ENCODE results near the gene UBTD2. TPM values are rescaled to one million over a fixed set of nuclear protein-coding genes. Genes with fewer than 3 reads are reported as not detected.

Gene UBTD2
- polyA plus RNA-seq, 1 donor (not counting 4 experiments of a cell fraction or from before 2014, with no cell fraction given), result 16.2 TPM

- no peak overlapping the region for H3K27ac ChIP-seq (ENCODE audit: control insufficient read depth, insufficient read depth, low read length)
- H3K9ac ChIP-seq (ENCODE audit: control insufficient read depth, extremely low read depth, insufficient read depth, low read length), result no peak overlapping the region
- no peaks in the 10 kb centered on the region for H3K36me3 ChIP-seq (ENCODE audit: control insufficient read depth in 2 of 2, extremely low read depth in 1 of 2, insufficient read depth in 2 of 2, low read length in 2 of 2)
- no peak for TF ChIP-seq CTCF (optimal IDR thresholded peaks at IDR 0.05 in 1 of 3, IDR thresholded peaks at IDR 0.05 in 1 of 3, conservative IDR thresholded peaks at IDR 0.05 in 1 of 3; ENCODE audit: extremely low read depth in 1 of 3, insufficient read depth in 2 of 3, low read length in 3 of 3)
- TF ChIP-seq EZH2 (IDR thresholded peaks at IDR 0.05; ENCODE audit: low read length), result no peak
- H3K9me1 ChIP-seq (ENCODE audit: control insufficient read depth, extremely low read depth, insufficient read depth, low read length), result no peaks in the 10 kb centered on the region
- no peaks in the 10 kb centered on the region for H3K4me1 ChIP-seq (ENCODE audit: control insufficient read depth, extremely low read depth, insufficient read depth, low read length)
- H3K79me2 ChIP-seq (ENCODE audit: control insufficient read depth, insufficient read depth, low read length), result no peaks in the 10 kb centered on the region
- H3K27me3 ChIP-seq (ENCODE audit: control insufficient read depth, extremely low read depth, insufficient read depth, low read length), result no peaks in the 10 kb centered on the region
- dilution Hi-C loops (cut with MboI; ENCODE audit: extremely low pct_ligation_motif_present, low sequenced_read_pairs), result no loop called here
- FAIRE-seq, result no peak
- no peaks in the 10 kb centered on the region for H3K9me3 ChIP-seq (ENCODE audit: control insufficient read depth, low read depth, low read length)
- H4K20me1 ChIP-seq (ENCODE audit: control insufficient read depth, extremely low read depth, insufficient read depth, low read length), result no peaks in the 10 kb centered on the region
- no peak overlapping the region for H3K4me2 ChIP-seq (ENCODE audit: control insufficient read depth, extremely low read depth, insufficient read depth, low read depth, low read length)
- no peak for DNase-seq (ENCODE audit: low read depth, low spot score)
- no peak overlapping the region for H3K4me3 ChIP-seq (ENCODE audit: control insufficient read depth in 2 of 3, extremely low read depth in 1 of 3, insufficient read depth in 2 of 3, low read depth in 1 of 3, low read length in 3 of 3)
- H2AFZ ChIP-seq (ENCODE audit: control insufficient read depth, low read length), result no peak overlapping the region
These were observed 11.3 kb upstream of the UBTD2 start for GRCh38 chr5:172294831-172295230.

GRCh38 chr5:172293745-172294342 is 10.3 kb upstream of the UBTD2 start:
- TF ChIP-seq EZH2 (IDR thresholded peaks at IDR 0.05; ENCODE audit: low read length), result no peak
- no peak for TF ChIP-seq CTCF (optimal IDR thresholded peaks at IDR 0.05 in 1 of 3, IDR thresholded peaks at IDR 0.05 in 1 of 3, conservative IDR thresholded peaks at IDR 0.05 in 1 of 3; ENCODE audit: extremely low read depth in 1 of 3, insufficient read depth in 2 of 3, low read length in 3 of 3)
- Histone ChIP-seq H3K4me1 (ENCODE audit: control insufficient read depth, extremely low read depth, insufficient read depth, low read length) (no peaks in the 10 kb centered on the region), H3K36me3 (ENCODE audit: control insufficient read depth in 2 of 2, extremely low read depth in 1 of 2, insufficient read depth in 2 of 2, low read length in 2 of 2) (no peaks in the 10 kb centered on the region), H3K4me2 (ENCODE audit: control insufficient read depth, extremely low read depth, insufficient read depth, low read depth, low read length) (no peak overlapping the region), H3K4me3 (ENCODE audit: control insufficient read depth in 2 of 3, extremely low read depth in 1 of 3, insufficient read depth in 2 of 3, low read depth in 1 of 3, low read length in 3 of 3) (no peak overlapping the region), H3K27ac (ENCODE audit: control insufficient read depth, insufficient read depth, low read length) (no peak overlapping the region), H3K27me3 (ENCODE audit: control insufficient read depth, extremely low read depth, insufficient read depth, low read length) (no peaks in the 10 kb centered on the region), H2AFZ (ENCODE audit: control insufficient read depth, low read length) (no peak overlapping the region), H3K79me2 (ENCODE audit: control insufficient read depth, insufficient read depth, low read length) (no peaks in the 10 kb centered on the region), H3K9me3 (ENCODE audit: control insufficient read depth, low read depth, low read length) (no peaks in the 10 kb centered on the region), H4K20me1 (ENCODE audit: control insufficient read depth, extremely low read depth, insufficient read depth, low read length) (no peaks in the 10 kb centered on the region), H3K9ac (ENCODE audit: control insufficient read depth, extremely low read depth, insufficient read depth, low read length) (no peak overlapping the region), H3K9me1 (ENCODE audit: control insufficient read depth, extremely low read depth, insufficient read depth, low read length) (no peaks in the 10 kb centered on the region)
- no peak for DNase-seq (ENCODE audit: low read depth, low spot score)
- dilution Hi-C loops (cut with MboI; ENCODE audit: extremely low pct_ligation_motif_present, low sequenced_read_pairs), result no loop called here
- FAIRE-seq, result no peak

Data from keratinocyte (primary cell).